Neural crest cell (in vitro differentiated cells): ENCODE measurements around the gene AP3S1. TPM values are rescaled to one million over a fixed set of nuclear protein-coding genes. Genes with fewer than 3 reads are reported as not detected.
A peak's percentile ranks its signal among the peaks of the same experiment; 100 is the strongest.

Experiments used
- DNase-seq: peaks from one replicate; pipeline ENCODE4 v3.0.0; 2021; ENCODE audit warnings: low read depth, mixed read lengths, low spot score
- H3K27ac Mint-ChIP-seq: one replicate; pipeline ENCODE4 v1.8.0; 2021; ENCODE audit warnings: mild to moderate bottlenecking, mixed read lengths; ENCODE audit not compliant: unreplicated experiment
- H3K27me3 Mint-ChIP-seq: 2 replicates; pipeline ENCODE4 v1.8.0; 2021; ENCODE audit warnings: low read depth, mild to moderate bottlenecking, mixed read lengths
- H3K36me3 Mint-ChIP-seq: 2 replicates; pipeline ENCODE4 v1.8.0; 2021; ENCODE audit warnings: low read depth, mild to moderate bottlenecking, mixed read lengths
- H3K4me1 Mint-ChIP-seq: 2 replicates; pipeline ENCODE4 v1.8.0; 2021; ENCODE audit warnings: mixed read lengths
- H3K4me3 Mint-ChIP-seq: one replicate; pipeline ENCODE4 v1.8.0; 2021; ENCODE audit warnings: mild to moderate bottlenecking, mixed read lengths
- H3K9me3 Mint-ChIP-seq: 2 replicates; pipeline ENCODE4 v1.8.0; 2021; ENCODE audit warnings: mixed read lengths
- total RNA-seq: library from RNA; stranded (reverse); gene quantifications from 2 replicates; pipeline ENCODE4 v1.2.1, GENCODE V29; 2021
- TF ChIP-seq, protein P1 (sequence below): fragments of 200-600 bp; sonication (generic); conservative IDR thresholded peaks from 2 replicates; pipeline ENCODE4 v1.5.0; 2021; ENCODE audit warnings: antibody characterized with exemption, mild to moderate bottlenecking

The AP3S1 gene
- total RNA-seq, 1 donor from 2014 or later, result 74.9 TPM

DNA sequence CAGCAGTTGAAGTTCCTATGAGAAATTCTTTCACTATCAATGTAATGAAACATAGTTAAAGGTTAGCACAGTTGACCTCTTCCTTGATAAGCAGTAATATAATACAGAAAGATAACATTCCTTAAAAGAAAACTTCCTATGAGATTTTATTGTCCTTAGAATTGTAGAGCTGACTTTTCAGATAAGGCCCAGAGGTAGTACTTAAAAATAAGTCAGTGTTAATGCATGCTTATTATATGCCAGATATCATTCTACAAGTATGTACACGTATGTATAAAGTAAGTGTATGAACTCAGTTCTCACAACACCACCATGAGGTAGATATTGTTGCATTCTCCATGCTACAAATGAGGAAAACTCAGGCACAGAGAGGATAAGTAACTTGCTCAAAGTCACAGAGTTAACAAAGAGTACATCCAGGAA lies 15.3 kb downstream of the AP3S1 start:
- no peak overlapping the region for H3K4me3 Mint-ChIP-seq
- H3K4me1 Mint-ChIP-seq, result peaks cover 19% of the 10 kb centered on the region
- DNase-seq, result no peak
- H3K9me3 Mint-ChIP-seq, result peaks cover 13% of the 10 kb centered on the region
- H3K27me3 Mint-ChIP-seq, result no peaks in the 10 kb centered on the region
- TF ChIP-seq, protein P1, sequence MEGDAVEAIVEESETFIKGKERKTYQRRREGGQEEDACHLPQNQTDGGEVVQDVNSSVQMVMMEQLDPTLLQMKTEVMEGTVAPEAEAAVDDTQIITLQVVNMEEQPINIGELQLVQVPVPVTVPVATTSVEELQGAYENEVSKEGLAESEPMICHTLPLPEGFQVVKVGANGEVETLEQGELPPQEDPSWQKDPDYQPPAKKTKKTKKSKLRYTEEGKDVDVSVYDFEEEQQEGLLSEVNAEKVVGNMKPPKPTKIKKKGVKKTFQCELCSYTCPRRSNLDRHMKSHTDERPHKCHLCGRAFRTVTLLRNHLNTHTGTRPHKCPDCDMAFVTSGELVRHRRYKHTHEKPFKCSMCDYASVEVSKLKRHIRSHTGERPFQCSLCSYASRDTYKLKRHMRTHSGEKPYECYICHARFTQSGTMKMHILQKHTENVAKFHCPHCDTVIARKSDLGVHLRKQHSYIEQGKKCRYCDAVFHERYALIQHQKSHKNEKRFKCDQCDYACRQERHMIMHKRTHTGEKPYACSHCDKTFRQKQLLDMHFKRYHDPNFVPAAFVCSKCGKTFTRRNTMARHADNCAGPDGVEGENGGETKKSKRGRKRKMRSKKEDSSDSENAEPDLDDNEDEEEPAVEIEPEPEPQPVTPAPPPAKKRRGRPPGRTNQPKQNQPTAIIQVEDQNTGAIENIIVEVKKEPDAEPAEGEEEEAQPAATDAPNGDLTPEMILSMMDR, result no peak
- H3K27ac Mint-ChIP-seq, result no peak overlapping the region
- H3K36me3 Mint-ChIP-seq, result peaks cover 11% of the 10 kb centered on the region

DNA sequence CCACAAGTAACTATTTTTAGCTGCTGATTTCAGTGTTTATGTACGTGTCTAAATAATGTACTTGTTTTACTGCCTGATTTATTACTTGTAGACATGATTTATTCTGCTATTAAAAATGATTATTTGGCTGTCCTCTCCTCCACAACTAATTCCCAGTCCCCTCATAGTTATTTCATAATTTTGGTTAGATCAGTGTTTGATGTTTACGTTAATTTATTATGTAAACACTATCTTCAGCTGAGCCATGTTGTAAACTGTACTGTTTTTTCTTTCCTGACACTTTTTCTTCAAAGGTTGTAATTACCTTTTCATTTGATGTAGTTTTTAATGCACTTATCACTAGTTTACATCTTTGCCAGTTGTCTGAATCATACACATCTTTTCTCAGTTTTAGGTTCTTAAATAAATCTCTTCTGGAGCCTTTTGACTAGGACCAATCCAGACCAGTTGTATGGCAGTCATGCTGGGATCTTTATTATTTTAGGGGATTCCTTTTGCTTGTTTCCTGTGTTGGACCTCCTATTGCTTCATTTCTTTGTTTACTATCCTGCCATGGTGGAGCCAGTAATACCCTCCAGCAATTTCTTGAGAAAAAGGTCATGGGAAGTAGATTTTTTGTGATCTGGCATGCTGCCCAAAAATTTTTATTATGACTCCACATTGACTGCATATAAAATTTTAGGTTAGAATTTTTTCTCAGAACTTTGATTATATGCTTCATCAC lies 16.1 kb downstream of the AP3S1 start:
- TF ChIP-seq, protein P1, result no peak
- peaks cover 19% of the 10 kb centered on the region for H3K4me1 Mint-ChIP-seq

DNA sequence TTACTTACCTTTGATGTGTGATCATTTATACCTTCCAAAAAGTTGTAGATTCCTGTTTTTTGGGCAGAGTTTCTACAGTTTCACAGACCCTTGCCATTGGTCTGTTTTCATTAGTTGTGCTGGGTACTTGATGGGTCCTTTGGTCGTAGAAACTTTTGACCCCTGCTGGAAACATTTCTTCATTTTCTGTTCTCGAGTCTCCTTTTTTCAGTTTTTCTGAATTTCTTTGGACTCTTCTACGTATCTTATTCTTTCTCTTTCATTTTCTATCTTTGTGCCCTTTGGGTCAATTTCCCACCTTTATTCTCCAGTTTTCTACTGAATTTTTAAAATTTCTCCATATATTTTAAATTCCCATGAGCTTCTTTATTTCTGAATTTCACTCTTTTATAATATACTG lies 16.7 kb downstream of the AP3S1 start:
- Mint-ChIP-seq H3K36me3 (peaks cover 12% of the 10 kb centered on the region), H3K27me3 (no peaks in the 10 kb centered on the region), H3K27ac (no peak overlapping the region), H3K4me3 (no peak overlapping the region), H3K4me1 (peaks cover 19% of the 10 kb centered on the region), H3K9me3 (peaks cover 9% of the 10 kb centered on the region)
- TF ChIP-seq, protein P1, result no peak
- DNase-seq, result no peak

More for the DNA sequence above, 16.1 kb downstream of the AP3S1 start:
- no peak for DNase-seq
- Mint-ChIP-seq H3K9me3 (peaks cover 13% of the 10 kb centered on the region), H3K27me3 (no peaks in the 10 kb centered on the region), H3K4me3 (no peak overlapping the region), H3K27ac (no peak overlapping the region), H3K36me3 (peaks cover 13% of the 10 kb centered on the region)

DNA sequence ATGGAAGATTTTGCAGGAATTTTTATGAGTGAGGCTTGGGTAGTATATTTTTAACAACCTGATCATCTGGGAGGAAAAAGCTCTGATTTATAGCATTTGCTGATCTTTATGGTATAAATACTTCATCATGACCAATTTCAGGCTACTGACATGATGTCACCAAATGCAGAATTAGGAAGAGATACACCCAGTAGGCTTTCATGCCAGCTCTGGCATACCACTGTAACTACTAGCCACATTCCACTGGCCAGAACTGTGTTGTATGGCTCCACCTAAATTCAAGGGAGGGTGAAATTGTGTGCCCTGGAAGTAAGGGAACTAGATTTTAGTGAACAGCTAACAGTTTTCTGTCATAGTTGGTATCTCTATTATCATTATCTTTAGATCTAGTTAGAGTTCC lies 17.6 kb downstream of the AP3S1 start:
- H3K9me3 Mint-ChIP-seq, result peaks cover 3% of the 10 kb centered on the region
- H3K27ac Mint-ChIP-seq, result no peak overlapping the region
- no peak for DNase-seq
- no peak overlapping the region for H3K4me3 Mint-ChIP-seq
- no peaks in the 10 kb centered on the region for H3K27me3 Mint-ChIP-seq
- peaks cover 7% of the 10 kb centered on the region for H3K36me3 Mint-ChIP-seq
- peaks cover 19% of the 10 kb centered on the region for H3K4me1 Mint-ChIP-seq
- TF ChIP-seq, protein P1, result no peak

DNA sequence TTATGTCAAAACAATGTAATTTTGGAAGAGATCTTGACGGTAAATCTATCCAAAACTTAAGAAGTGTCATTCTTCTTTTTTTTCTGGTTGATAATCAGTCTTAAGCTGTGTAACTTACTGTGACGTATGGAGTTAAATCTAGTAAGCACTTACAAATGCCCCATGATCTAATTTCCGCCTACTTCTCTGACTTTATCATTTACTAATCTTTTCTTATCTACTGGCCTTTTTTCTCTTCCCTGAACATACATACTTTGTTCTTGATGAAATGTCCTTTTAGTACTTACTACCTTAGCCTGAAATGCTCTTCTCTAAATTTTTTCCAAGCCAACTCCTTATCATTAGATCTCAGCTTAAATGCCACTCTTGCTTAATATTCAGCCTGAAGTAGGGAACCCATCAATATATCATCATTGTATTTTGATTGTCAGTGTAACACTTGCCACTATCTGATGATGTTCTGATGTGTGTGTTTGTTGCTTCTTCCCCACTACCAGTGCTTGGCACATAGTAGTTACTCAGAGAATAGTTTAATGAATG lies 27.6 kb downstream of the AP3S1 start:
- Mint-ChIP-seq H3K27ac (peak overlapping the region; percentile 13), H3K4me1 (no peaks in the 10 kb centered on the region), H3K36me3 (peaks cover 7% of the 10 kb centered on the region), H3K9me3 (no peaks in the 10 kb centered on the region), H3K4me3 (no peak overlapping the region), H3K27me3 (no peaks in the 10 kb centered on the region)
- TF ChIP-seq, protein P1, result no peak
- no peak for DNase-seq
